GM18508 (cell line): Measurements from ENCODE around the gene METTL25B.
A peak's percentile ranks its signal among the peaks of the same experiment; 100 is the strongest.

Experiments
- ATAC-seq: cut with Tn5 transposase; IDR thresholded peaks from one replicate; pipeline ENCODE4 v1.9.1; 2021; ENCODE audit warnings: moderate number of reproducible peaks; ENCODE audit not compliant: insufficient read depth, unreplicated experiment

METTL25B gene

DNA sequence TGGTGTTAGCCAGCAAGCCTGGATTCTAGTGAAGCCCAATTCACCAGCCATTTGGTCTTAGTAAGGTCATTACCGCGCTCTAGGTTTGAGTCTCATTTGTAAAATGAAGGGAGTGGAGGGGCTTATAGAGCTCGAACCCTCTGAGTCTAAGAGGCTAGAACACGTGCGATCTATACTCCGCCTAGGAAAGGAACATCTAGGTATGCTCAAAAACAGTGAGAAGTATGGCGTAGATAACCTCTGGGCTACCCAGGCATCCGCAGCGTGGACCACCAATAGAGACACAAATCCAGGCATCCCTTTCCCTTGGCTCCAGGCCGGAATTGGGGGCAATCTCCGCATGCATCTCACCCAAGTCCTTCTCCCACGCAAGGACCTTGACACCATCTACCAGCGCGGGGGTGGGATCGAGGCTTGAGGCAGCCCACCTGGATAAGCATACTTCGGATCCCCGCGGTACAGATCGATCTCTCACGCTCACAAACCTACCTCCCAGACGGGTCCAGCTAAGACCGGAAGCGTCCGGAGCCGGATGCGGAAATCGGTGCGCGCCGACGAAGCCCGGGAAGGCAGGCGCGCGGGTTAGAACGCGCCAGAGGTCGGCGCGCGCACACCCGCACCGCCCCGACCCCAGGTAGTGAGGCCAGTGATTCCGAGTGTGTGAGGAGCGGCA, at the start of gene METTL25B:
Gene METTL25B (plus strand): TSS at position 544 of the 673 bp plus-strand sequence. CDS start 636 bp downstream, outside the sequence.
- ATAC-seq = peak; percentile 25

DNA sequence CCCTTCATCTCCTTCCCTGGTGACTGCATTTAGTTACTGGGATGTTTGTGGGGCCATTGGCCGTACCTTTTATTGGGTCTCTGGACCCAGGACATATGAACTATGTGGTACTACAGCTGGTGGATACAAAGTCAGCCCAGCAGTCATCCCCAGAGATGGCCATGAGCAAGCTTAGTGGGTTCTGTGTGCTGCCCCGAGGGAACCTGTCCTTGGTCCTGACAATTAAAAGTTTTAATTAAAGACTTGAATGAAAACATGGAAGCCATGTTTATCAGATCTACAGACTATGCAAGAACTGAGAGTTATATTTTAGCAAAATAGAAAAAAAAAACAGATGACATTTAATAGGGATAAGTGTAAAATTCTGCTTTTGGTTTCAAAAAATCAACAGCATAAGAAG, 48.2 kb upstream of the METTL25B start:
- no peak for ATAC-seq

DNA sequence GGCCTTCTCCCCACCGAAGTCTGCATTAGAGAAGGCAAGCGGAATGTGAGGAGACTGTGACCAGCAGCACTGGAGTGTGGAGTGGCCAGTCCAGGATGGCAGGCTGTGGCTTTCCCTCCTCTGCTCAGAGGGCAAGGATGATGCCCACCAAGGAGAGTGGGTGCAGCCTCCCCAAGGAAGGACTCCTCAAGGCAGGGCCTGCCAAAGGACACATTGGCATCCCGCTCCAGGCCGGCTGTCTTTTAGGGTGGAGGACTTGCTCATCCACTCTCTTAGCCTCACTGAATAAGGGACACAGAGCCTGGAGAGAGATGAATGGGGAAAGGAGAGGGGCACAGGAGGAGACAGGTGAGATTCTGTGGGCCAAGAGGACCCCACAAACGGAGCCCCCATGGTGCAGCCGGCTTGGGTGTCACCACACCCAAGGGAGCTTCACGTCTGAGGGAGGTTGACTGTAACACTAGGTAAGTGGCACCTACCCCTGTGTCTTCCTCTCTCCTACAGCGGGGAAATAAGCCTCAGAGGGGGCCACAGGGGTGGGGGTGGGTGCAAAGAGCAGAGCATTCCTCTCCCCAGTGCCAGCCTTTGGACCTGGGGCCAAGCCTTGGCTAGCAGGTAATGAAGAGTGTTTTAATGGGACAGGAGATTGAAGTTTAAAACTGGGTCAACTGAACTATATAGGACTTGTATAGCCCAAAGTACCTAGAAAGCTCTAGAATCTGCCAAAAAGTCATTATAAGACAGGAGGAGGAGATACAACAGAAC, 46.9 kb upstream of the METTL25B start:
- no peak for ATAC-seq

DNA sequence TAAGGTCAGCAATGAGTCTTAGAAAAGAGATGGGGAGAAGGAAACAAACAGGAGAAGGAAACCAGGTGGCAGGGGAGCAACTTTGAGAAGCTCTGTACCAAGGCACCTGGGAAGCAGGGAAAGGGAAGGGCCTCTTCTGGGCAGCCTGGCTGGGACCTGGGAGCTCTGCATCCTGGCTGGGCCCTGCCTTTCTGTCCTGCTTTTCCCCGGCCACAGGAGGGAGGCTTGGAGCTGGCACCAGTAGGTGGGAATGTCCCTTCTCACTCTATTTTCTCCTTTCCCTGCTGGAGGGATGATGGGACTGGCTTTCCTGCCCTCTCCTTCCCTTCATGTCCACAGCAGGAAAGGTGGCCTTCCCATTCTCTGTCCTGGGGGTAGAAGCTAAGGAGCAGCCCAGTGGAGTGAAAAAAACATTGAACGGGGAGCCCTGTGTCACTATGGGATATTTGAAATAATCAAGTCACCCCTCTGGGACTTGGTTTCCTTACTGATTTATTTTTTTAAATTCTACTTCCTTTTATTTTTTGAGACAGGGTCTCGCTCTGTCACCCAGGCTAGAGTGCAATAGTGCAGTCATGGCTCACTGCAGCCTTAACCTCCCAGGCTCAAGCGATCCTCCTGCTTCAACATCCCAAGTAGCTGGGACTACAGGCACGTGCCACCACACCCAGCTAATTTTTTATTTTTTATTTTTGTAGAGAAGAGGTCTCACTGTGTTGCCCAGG, 45.9 kb upstream of the METTL25B start:
- ATAC-seq = no peak

DNA sequence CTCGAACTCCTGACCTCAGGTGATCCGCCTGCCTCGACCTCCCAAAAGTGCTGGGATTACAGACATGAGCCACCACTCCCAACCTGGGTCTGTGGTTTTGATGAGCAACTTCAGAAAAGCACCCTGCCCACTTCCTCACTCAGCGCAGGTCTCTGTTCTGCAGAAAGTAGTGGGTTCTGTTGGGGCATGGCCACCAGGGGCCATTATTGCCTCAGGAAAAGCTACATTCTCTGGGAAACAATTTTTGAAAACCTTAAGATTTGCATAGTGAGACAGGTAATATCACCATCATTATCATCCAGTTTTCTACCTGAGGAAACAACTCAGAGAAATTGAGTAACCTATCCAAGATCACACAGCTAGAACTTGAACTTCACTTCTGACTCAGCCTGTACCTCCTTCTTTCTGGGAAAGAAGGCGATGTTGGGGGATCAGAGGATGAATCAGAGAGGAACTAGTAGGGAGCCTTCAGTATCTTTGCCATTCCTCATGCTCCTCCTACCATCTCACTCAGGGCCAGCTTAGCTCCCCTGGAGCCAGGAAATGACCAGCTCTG, 44.0 kb upstream of the METTL25B start:
- ATAC-seq = no peak

DNA sequence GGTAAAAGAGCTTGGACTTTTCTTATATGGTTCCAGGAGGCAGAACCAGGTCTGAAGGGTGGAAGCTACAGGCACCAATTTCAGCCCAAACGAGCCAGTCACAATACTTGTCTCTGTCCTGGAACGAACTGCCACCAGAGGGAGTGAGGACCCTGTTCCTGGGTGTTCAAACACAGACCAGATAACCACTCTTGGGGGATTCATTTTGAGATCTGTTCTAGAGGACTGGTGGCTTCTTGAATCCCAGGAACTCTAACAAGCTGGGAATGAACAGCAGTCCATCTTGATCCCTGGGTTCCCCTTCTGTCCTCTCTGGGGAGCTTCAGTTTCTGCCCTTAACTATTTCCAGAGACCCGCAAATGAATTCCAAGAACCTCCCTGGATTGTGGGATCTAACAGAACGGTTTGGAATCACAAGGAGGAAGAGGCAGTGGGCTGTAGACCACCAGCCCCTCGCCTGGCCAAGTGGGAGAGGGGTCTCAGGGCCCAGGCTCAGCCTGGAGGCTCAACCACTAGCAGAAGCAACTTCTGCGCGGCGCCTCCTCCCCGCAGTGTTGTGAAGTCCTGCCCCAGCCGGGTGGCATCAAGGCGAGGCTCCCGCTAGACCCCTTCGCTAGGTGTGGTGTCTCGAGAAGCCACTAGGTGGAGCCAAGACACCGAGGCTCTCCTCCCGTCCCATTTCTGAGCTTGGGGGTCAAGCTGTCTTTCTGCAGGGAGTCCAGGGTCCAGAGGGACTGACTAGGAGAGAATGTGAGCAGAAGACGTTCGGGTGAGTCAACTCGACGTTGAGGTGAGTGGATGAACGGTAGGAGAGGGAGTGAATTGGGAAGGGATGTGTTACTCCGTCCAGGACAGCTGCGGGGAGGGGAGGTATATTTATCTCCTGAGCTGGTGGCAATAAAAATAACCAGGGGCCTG, 39.0 kb upstream of the METTL25B start:
- ATAC-seq = no peak

DNA sequence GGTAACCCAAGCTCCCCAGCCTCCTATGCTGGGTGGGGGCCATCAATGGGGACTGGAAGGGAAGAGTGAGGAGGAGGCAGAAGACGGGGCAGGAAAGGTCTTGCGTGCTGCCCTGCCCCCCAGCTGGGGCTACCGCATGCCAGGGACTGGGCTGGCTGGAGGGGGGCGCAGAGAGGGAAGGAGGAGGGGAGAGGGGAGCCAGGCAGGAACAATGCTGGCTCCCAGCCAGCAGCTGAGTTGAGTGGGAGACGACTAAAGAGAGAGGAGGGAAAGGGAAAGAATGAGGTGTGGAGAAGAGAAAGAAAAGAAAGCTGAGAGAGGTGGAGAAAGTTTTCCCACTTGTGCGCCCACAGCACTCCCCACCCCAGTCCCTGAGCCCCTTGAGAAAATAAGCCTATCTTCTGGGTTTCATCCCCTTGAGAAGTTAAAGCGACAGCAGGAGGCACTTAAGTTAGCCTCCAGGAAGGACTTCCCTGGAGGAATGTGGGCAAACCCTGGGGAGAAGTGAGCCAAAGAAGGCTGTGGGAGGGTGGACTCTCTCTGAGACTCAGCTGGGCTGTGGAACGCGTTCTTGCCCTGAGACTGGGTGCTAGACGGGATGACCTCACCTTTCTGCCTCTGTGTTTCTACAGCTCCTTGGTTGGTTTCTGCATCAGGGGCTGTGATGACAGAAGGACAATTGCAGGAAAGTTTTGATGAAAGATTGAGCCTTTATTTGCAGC, 38.2 kb upstream of the METTL25B start:
- ATAC-seq = no peak

DNA sequence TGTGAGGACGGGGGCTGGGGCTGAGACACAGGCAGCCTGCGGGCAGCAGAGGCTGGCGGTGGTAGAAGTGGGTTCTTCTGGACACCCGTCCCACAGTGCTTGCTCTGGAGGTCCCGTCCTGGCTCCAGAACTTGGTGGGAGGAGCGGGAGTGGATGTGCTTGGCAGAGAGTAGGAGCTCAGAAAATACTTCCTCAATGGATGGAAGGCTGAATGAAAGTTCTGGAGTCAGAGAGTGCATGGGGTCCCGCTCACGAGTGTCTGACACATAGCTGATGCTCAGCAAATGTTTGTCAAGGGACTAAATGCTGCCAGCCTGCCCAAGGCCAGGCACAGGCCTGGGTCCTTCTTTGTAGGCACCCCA, 37.6 kb upstream of the METTL25B start:
- ATAC-seq = no peak

DNA sequence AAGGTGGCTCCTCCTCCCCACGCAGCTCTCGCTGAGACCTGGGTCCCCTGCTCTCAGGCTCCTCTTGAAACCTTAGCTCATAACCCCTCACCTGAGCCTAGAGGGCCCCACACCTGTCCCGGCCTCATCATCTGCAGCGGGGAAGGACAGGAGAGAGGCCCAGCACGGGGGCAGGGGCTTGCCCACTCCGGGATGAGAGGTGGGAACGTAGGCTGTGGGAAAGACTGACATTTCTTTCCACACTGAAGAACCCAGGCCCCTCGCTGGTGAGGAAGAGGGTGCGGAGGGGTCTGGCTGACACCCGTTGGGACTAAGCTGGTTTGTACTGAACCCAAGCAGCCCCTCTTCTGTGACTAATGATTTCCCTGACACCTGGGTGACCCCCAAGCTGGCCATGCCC, 37.1 kb upstream of the METTL25B start:
- ATAC-seq = no peak

DNA sequence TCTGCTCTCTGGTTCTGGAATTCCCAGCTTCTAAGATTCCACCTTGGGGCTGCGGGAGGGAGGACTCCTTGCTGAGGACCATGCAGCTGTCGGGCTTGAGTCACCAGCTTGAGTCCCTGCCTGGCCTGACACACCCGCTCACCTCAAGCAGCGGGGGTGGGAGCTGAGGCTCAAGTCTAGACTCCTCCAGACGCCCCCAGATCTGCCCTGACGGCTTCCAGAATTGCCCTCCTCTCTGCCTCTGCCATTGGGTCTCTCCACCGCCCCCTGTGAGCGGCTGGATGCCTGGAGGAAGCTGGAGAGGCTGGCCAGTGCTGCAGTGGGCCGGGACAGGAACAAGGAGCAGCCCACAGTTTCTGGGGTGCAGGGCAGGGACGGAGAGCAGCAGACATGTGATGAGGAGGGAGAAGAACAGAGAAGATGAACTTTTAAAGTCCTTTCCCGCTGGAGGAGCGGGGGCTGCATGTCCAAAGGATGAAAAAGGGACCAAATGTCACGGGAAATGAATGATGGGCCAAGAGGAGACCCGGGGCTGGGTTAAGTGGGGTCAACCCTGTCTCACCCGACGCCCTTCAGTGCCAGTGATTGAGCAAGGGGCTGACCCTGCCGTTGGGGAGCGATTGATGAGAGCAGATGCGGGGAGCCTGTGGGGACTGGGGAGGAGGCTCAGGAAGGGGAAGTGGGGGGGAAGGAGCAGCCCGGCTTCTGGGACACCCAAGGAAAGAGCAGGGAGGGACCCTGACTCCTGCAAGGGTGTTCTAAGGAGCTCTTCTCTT, 36.4 kb upstream of the METTL25B start:
- no peak for ATAC-seq

DNA sequence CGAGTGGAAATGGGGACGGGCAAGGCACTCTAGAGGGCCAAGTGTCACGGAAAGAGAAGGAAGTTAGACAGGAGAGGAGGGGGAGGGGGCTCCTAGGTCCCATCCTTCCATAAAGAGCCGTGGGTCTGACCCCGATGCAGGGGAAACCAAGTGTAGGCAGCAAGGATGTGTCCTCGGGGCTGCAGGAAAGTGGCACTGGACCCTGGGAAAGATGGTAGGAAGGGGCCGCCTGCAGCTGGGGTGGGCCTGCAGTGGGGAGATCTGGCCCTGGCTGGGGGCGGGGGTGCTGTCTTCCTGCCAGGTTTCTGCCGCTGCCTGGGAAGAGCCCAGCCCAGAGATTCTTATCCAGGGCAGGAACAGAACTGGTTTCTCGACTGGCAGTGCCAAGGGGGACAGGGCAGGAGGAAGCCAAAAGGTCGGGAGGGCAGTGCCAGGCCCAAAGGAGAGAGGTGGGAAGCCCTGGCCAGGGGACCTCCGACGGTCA, 35.8 kb upstream of the METTL25B start:
- ATAC-seq = no peak

DNA sequence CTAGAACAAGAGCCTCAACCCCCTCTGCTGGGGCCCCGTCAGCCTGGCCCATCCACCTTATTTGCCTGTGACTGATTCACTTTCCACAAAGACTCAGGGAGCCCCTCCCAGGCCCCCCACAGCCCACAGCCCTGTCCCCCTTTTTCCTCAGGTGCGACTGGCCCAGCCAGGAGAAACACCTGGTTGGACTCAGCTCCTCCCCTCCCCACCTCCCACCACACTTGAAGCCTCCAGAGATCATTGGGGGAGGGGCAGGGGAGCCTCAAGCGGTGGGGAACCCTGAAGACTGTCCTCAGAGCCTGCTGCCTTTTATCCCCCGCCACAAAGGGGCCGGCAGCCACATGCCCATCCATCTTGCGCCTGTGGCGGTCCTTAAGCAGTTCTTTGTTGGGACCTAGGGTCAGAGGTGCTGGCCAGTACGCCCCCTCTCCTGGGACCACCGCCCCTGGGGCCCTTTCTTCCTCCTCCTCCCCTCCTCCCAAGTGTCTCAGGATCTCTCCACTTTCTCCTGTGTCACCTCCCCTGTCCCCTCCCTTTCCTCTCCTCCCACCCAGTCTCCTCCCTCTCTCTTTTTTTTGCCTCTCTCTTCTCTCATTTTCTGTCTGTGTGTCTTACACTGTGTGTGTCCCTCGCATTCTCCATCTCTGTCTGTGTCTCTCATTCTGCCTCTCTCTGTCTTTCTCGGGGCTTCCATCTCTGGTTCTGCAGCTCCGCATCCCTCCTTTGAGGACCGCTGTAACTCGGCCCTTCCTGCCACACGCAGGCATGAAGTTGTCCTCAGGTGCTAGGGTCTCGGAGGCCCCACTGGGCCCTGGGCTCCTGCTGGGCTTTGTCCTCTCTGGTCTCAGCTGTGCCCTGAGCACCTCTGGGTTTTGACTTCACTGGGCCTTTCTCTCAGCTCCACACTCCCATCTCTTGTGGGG, 35.1 kb upstream of the METTL25B start:
- no peak for ATAC-seq

DNA sequence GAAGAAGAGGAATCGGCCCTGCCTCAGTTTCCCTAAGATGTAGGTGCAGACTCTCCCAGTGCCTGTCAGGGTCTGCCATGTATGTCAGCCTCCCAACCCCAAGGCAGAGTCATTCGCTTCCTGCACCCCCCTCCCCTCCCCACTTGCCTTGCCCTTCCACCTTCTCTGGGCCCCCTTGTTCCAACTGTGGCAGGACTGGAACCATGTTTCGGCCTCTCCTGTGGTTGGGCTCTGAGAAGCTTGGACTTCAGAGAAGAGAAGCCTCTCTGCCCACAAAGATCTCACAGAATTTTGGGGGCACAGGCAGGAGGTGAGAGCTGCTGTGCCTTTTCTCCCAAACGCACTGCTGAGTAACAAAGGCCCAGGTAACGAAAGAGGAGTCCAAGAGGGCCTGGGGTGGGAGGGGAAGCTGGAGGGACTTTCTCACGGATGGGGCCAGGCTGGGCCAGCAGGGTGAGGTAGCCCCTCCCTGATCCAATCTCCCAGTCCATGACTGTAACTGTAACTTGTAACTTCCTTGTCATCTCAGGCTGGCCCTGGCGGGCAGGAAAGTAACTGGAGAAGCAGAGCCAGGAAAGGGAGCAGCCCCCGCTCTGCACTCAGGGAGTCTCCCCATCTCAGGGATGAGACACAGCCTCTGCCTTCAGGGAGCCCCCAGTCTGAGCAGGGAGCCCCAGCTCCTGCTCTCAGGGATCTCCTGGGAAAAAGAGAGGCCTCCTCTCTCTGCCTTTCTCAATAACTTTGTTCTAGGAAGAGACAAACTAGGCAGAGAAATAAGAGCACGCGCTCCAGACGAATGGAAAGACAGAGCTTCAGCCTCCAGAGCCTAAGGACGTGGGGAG, 34.2 kb upstream of the METTL25B start:
- no peak for ATAC-seq

DNA sequence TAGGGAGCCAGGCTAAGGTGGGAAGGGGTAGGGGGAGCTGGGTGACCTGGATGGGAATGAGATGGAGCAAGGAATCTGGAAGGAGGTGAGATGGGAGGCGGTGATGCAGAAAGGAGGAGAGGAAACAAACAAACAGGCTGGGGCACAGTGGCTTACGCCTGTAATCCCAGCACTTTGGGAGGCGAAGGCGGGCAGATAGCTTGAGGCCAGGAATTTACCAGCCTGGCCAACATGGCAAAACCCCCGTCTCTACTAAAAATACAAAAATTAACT, 33.6 kb upstream of the METTL25B start:
- ATAC-seq = no peak

DNA sequence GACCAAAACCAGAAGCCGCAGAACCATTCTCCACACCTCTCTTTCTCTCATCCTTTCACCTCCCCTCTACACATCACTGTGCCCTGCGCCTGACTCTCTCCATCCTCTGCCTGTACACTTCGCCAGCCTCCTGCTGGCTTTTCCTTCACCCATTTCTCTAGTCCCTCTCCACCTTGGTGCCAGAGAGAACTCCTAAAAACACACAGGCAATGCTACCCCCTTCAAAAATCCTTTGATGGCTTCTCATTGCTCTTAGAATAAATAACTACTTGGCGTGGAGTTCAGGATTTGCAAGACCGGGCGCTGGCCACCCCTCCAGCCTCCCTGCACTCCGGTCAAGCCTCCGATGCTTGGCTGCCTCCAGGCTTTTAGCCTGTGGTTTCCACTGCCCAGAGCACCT, 31.5 kb upstream of the METTL25B start:
- ATAC-seq = no peak

DNA sequence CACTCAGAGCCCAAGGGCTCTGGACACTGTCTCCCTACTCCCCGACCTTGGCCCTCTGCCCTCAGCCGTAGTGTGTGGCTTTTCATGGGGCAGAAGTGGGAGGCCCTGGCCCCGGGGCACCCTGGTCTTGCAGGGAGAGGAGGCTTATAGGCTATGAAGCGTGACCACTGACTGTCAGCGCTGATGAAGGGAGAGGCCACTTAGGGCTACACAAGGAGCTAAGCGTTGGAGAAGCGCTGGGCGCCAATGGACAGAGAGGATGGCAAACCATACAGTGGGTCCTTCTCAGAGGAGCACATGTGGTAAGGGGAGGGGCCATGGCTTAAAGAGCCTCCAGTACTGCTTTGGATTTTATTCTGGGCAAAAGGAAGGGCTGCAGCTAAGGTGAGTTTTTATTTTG, 30.8 kb upstream of the METTL25B start:
- no peak for ATAC-seq

DNA sequence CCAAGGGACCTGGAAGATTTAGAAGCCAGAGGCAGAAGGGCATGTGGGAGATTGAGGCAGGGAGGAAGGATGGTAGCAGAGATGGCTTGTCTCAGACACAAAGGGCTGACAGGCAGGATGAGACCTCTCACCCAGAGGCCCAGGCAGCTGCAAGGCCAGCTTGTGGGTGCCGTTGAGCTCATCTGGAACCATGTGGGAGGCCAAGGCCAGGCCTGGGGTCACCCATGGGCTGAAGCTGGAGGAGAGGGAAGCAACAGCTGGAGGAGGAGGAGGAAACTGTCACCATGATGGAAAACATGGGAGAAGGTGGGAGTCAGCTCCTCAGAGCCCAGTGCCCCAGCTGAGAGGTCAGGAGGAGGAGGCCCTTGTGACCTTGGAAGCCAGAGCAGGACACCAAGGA, 29.3 kb upstream of the METTL25B start:
- no peak for ATAC-seq
